RWPE2 (cell line): ENCODE data around the gene KRT78.
A peak's percentile ranks its signal among the peaks of the same experiment; 100 is the strongest.

Experiments
- ATAC-seq: fragments of 200-7000 bp; cut with Tn5 transposase; 3 replicates; pipeline ENCODE4 v1.9.1; 2021; ENCODE audit warnings: low read depth
- DNase-seq: peaks from one replicate; pipeline ENCODE4 v3.0.0-alpha.2; 2020; ENCODE audit warnings: low spot score
- H3K27ac ChIP-seq: fragments of 450-650 bp; 2 replicates; pipeline ENCODE4 v1.5.1; 2017; ENCODE audit warnings: mild to moderate bottlenecking; ENCODE audit not compliant: poor library complexity, severe bottlenecking
- H3K27me3 ChIP-seq: fragments of 250-450 bp; sonication (Bioruptor Pico); 2 replicates; pipeline ENCODE4 v1.5.1; 2021; ENCODE audit warnings: mild to moderate bottlenecking, moderate library complexity; ENCODE audit not compliant: insufficient read depth, poor library complexity, severe bottlenecking
- H3K36me3 ChIP-seq: fragments of 250-450 bp; sonication (Bioruptor Pico); 2 replicates; pipeline ENCODE4 v1.5.1; 2020; ENCODE audit warnings: low read depth, mild to moderate bottlenecking, moderate library complexity
- H3K4me1 ChIP-seq: fragments of 250-450 bp; sonication (Bioruptor Pico); 2 replicates; pipeline ENCODE4 v1.5.1; 2021; ENCODE audit warnings: mild to moderate bottlenecking, moderate library complexity; ENCODE audit not compliant: insufficient read depth, poor library complexity, severe bottlenecking
- H3K4me3 ChIP-seq: fragments of 250-450 bp; sonication (Bioruptor Pico); 2 replicates; pipeline ENCODE4 v1.5.1; 2021; ENCODE audit warnings: mild to moderate bottlenecking, moderate library complexity; ENCODE audit not compliant: severe bottlenecking
- H3K9me3 ChIP-seq: fragments of 250-450 bp; sonication (Bioruptor Pico); 2 replicates; pipeline ENCODE4 v1.5.1; 2021; ENCODE audit warnings: mild to moderate bottlenecking, moderate library complexity; ENCODE audit not compliant: severe bottlenecking
- TF ChIP-seq, protein P1 (sequence below): fragments of 450-650 bp; IDR thresholded peaks from one replicate; pipeline ENCODE4 v1.5.1; 2017; ENCODE audit warnings: mild to moderate bottlenecking, moderate library complexity; ENCODE audit not compliant: poor library complexity, severe bottlenecking

KRT78 gene

GRCh38 chr12:52822771-52823510, 25.9 kb downstream of the KRT78 start:
- TF ChIP-seq, protein P1, sequence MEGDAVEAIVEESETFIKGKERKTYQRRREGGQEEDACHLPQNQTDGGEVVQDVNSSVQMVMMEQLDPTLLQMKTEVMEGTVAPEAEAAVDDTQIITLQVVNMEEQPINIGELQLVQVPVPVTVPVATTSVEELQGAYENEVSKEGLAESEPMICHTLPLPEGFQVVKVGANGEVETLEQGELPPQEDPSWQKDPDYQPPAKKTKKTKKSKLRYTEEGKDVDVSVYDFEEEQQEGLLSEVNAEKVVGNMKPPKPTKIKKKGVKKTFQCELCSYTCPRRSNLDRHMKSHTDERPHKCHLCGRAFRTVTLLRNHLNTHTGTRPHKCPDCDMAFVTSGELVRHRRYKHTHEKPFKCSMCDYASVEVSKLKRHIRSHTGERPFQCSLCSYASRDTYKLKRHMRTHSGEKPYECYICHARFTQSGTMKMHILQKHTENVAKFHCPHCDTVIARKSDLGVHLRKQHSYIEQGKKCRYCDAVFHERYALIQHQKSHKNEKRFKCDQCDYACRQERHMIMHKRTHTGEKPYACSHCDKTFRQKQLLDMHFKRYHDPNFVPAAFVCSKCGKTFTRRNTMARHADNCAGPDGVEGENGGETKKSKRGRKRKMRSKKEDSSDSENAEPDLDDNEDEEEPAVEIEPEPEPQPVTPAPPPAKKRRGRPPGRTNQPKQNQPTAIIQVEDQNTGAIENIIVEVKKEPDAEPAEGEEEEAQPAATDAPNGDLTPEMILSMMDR = no peak
- Histone ChIP-seq H3K4me3 (no peak overlapping the region), H3K27ac (no peak overlapping the region), H3K4me1 (no peaks in the 10 kb centered on the region), H3K9me3 (no peaks in the 10 kb centered on the region), H3K27me3 (no peaks in the 10 kb centered on the region), H3K36me3 (no peaks in the 10 kb centered on the region)
- DNase-seq = no peak
- no peak for ATAC-seq

DNA sequence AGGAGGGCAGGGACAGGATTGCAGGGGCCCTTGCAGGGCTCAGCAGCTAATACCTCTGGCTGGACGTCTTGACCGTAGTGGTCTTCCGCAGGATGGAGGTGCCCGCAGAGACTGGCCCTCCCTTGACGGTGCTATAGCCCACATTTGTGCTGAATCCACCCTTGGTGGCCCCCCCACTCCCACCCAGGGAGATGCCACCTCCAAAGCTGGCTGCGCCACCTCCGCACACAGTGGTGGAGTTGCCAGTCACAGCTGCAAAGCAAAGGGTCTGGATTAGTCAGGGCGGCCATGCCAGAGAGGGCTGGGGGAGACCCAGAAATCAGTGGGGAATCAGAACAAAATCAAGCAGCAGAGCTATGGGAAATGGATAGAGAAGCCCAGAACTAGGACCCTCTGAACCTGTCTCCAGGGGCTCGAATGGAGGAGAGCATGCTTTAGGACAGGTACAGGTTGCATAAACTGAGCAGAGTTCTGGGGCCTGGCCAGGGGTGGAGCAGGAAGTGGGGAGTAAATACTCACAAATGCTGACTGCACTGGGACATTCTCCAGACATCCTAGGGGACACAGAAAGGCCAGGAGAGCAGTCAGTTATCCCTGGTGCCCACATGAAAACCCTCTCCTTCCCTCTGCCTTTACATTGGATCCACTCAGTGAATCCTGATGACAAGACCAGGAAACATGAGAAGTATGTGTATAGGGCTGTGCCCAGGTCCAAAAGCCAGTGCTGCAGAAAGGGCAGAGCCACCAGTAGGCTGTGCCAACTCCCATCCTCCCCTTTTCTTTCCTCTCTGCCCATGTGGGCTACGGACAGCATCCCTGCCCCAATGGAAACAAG, 26.8 kb downstream of the KRT78 start:
- no peaks in the 10 kb centered on the region for H3K9me3 ChIP-seq
- TF ChIP-seq, protein P1 = no peak
- no peak for DNase-seq
- H3K4me3 ChIP-seq = no peak overlapping the region
- no peak overlapping the region for H3K27ac ChIP-seq
- no peaks in the 10 kb centered on the region for H3K4me1 ChIP-seq
- no peaks in the 10 kb centered on the region for H3K27me3 ChIP-seq
- ATAC-seq = peak; percentile 72
- no peaks in the 10 kb centered on the region for H3K36me3 ChIP-seq

DNA sequence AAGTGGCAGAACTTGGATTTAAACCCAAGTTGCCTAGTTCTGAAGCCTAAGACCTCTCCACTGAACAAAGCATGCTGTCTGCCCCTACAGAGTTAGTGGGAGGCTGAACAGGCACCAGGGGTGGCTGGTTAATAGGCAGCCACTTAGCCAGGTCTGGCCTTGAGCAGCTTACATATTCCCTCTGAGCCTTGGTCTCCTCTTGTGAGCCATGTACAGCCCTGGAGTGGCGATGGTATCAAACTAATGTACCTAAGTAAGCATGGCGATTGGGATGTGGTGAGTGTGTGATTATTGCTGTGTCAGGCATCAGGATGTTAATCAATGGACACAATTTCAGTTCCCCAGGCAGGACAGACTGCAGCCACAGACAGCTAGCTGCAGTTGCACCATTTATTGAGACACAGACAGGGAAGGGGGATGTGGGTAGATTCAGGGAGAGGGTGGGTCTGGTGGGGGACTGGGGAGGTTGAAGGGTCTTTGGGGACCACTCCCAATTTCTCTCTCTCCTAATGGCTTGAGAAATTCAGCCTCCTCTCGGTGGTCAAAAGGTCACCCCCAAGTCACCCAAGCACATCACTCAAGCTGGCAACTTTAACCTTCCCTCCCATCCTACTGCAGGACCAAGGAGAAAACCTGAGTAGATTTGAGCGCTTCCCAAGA, 27.6 kb downstream of the KRT78 start:
- no peaks in the 10 kb centered on the region for H3K27me3 ChIP-seq
- no peak for DNase-seq
- no peaks in the 10 kb centered on the region for H3K36me3 ChIP-seq
- no peak for ATAC-seq
- no peaks in the 10 kb centered on the region for H3K4me1 ChIP-seq
- H3K9me3 ChIP-seq = no peaks in the 10 kb centered on the region
- no peak overlapping the region for H3K4me3 ChIP-seq
- TF ChIP-seq, protein P1 = no peak
- no peak overlapping the region for H3K27ac ChIP-seq

DNA sequence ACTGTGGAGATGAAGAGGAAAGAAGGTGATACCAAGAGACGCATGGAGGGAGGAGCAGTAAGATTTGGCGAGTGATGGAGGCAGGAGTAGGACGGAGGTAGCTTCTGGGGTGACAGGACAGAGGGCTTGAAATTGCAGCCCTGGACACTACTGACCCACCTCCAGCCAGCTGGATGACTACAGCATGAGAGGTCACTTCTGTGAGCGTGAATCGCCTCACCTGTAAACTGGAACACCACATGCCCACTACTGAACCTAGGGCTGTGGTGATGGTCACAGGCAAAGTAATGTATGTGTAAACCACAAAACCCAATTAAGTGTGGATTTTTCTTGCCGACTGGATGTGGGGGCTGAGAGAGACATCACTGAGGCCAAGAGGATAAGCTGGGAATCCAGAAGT, 28.3 kb downstream of the KRT78 start:
- no peaks in the 10 kb centered on the region for H3K4me1 ChIP-seq
- DNase-seq (no peak), ATAC-seq (no peak)
- no peak overlapping the region for H3K27ac ChIP-seq
- no peaks in the 10 kb centered on the region for H3K36me3 ChIP-seq
- TF ChIP-seq, protein P1 = no peak
- no peaks in the 10 kb centered on the region for H3K9me3 ChIP-seq
- H3K27me3 ChIP-seq = no peaks in the 10 kb centered on the region
- H3K4me3 ChIP-seq = no peak overlapping the region
